ENCODE data around the gene GAPDH.

GAPDH gene

GRCh38 chr12:6533923-6534694, at the start of gene GAPDH (continued):
- TF ChIP-seq, protein P1, sequence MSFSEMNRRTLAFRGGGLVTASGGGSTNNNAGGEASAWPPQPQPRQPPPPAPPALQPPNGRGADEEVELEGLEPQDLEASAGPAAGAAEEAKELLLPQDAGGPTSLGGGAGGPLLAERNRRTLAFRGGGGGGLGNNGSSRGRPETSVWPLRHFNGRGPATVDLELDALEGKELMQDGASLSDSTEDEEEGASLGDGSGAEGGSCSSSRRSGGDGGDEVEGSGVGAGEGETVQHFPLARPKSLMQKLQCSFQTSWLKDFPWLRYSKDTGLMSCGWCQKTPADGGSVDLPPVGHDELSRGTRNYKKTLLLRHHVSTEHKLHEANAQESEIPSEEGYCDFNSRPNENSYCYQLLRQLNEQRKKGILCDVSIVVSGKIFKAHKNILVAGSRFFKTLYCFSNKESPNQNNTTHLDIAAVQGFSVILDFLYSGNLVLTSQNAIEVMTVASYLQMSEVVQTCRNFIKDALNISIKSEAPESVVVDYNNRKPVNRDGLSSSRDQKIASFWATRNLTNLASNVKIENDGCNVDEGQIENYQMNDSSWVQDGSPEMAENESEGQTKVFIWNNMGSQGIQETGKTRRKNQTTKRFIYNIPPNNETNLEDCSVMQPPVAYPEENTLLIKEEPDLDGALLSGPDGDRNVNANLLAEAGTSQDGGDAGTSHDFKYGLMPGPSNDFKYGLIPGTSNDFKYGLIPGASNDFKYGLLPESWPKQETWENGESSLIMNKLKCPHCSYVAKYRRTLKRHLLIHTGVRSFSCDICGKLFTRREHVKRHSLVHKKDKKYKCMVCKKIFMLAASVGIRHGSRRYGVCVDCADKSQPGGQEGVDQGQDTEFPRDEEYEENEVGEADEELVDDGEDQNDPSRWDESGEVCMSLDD (tag by site-specific recombination; IDR thresholded peaks at IDR 0.05) = peak; percentile 74; the same call in 1 of the 2 replicates
- TF ChIP-seq REPIN1 (tag by site-specific recombination; IDR thresholded peaks at IDR 0.05; ENCODE audit: low read depth) (no peak; the same call in 1 of the 2 replicates), HOXD13 (CRISPR knock-in tag; IDR thresholded peaks at IDR 0.05; ENCODE audit: borderline replicate concordance) (peak; percentile 48; the same call in 1 of the 2 replicates), RBAK (tag by site-specific recombination; IDR thresholded peaks at IDR 0.05) (no peak), SP2 (tag by site-specific recombination; IDR thresholded peaks at IDR 0.05) (peak; percentile 80), ZNF248 (tag by site-specific recombination; IDR thresholded peaks at IDR 0.05) (no peak), ZNF121 (tag by site-specific recombination; IDR thresholded peaks at IDR 0.05) (no peak), TRIM28 (IDR thresholded peaks at IDR 0.05; ENCODE audit: borderline replicate concordance, low read length) (peak; percentile 82; the same call in 1 of the 2 replicates), ZNF169 (tag by site-specific recombination; IDR thresholded peaks at IDR 0.05) (no peak), ZNF843 (tag by site-specific recombination; IDR thresholded peaks at IDR 0.05) (peak; percentile 47; the same call in 1 of the 2 replicates), ZNF23 (tag by site-specific recombination; IDR thresholded peaks at IDR 0.05; ENCODE audit: borderline replicate concordance) (no peak), ZNF639 (tag by site-specific recombination; IDR thresholded peaks at IDR 0.05) (no peak), ZBTB26 (tag by site-specific recombination; optimal IDR thresholded peaks at IDR 0.05) (peak; percentile 65), ZNF704 (tag by site-specific recombination; IDR thresholded peaks at IDR 0.05) (no peak), PRDM2 (tag by site-specific recombination; IDR thresholded peaks at IDR 0.05; ENCODE audit: borderline replicate concordance) (no peak), KLF8 (tag by site-specific recombination; IDR thresholded peaks at IDR 0.05) (peak; percentile 92), ZNF488 (tag by site-specific recombination; IDR thresholded peaks at IDR 0.05) (no peak)
- TF ChIP-seq, protein P2, sequence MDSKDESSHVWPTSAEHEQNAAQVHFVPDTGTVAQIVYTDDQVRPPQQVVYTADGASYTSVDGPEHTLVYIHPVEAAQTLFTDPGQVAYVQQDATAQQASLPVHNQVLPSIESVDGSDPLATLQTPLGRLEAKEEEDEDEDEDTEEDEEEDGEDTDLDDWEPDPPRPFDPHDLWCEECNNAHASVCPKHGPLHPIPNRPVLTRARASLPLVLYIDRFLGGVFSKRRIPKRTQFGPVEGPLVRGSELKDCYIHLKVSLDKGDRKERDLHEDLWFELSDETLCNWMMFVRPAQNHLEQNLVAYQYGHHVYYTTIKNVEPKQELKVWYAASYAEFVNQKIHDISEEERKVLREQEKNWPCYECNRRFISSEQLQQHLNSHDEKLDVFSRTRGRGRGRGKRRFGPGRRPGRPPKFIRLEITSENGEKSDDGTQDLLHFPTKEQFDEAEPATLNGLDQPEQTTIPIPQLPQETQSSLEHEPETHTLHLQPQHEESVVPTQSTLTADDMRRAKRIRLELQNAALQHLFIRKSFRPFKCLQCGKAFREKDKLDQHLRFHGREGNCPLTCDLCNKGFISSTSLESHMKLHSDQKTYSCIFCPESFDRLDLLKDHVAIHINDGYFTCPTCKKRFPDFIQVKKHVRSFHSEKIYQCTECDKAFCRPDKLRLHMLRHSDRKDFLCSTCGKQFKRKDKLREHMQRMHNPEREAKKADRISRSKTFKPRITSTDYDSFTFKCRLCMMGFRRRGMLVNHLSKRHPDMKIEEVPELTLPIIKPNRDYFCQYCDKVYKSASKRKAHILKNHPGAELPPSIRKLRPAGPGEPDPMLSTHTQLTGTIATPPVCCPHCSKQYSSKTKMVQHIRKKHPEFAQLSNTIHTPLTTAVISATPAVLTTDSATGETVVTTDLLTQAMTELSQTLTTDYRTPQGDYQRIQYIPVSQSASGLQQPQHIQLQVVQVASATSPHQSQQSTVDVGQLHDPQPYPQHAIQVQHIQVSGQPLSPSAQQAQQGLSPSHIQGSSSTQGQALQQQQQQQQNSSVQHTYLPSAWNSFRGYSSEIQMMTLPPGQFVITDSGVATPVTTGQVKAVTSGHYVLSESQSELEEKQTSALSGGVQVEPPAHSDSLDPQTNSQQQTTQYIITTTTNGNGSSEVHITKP (tag by site-specific recombination; IDR thresholded peaks at IDR 0.05) = peak; percentile 91
- TF ChIP-seq, protein P3, sequence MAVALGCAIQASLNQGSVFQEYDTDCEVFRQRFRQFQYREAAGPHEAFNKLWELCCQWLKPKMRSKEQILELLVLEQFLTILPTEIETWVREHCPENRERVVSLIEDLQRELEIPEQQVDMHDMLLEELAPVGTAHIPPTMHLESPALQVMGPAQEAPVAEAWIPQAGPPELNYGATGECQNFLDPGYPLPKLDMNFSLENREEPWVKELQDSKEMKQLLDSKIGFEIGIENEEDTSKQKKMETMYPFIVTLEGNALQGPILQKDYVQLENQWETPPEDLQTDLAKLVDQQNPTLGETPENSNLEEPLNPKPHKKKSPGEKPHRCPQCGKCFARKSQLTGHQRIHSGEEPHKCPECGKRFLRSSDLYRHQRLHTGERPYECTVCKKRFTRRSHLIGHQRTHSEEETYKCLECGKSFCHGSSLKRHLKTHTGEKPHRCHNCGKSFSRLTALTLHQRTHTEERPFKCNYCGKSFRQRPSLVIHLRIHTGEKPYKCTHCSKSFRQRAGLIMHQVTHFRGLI (tag by site-specific recombination; IDR thresholded peaks at IDR 0.05) = peak; percentile 31
